ENCODE data around the gene PSAP.

The PSAP gene

DNA sequence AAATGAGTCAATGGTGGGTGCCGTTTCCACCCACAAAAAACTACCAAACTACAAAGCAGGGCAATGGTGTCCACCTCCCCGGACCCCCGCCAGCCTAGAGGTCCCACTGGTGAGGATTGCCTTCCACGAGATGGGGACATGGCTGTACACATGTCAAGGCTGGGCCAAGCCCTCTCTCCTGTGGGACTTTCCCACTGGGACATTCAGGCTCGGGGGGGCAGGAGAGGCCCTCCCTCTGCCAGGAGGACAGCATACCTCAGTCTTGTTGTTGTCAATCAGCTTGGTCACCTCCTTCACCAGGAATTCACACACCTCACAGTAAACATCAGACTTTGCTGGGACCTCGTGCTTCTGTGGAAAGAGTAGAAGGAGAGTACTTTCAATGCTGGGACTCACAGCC is 31.1 kb downstream of the PSAP start:
- no peak for DNase-seq (ENCODE audit: extremely low read depth, low read depth)
- TF ChIP-seq, protein P1, sequence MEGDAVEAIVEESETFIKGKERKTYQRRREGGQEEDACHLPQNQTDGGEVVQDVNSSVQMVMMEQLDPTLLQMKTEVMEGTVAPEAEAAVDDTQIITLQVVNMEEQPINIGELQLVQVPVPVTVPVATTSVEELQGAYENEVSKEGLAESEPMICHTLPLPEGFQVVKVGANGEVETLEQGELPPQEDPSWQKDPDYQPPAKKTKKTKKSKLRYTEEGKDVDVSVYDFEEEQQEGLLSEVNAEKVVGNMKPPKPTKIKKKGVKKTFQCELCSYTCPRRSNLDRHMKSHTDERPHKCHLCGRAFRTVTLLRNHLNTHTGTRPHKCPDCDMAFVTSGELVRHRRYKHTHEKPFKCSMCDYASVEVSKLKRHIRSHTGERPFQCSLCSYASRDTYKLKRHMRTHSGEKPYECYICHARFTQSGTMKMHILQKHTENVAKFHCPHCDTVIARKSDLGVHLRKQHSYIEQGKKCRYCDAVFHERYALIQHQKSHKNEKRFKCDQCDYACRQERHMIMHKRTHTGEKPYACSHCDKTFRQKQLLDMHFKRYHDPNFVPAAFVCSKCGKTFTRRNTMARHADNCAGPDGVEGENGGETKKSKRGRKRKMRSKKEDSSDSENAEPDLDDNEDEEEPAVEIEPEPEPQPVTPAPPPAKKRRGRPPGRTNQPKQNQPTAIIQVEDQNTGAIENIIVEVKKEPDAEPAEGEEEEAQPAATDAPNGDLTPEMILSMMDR (IDR thresholded peaks at IDR 0.05; ENCODE audit: low read depth, low read length), result no peak

DNA sequence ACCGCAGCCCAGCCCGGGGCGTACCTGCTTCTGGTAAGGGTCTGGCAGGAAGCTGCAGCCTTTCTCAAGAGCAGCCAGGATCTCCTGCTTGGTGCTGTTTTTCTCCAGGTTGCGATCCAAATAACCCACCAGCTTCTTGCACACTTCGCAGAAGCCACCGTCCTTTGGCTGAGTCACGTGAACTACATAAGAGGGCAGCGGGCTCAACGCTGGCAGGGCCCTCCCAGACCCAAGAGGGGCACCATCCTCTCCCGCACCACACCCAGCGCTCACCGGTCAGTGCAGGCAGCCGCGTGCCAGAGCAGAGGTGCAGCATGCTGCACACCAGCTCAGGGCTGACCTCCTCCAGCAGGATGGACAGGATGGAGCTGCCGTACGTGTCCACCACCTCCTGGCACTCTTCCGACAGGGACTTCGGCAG is 31.6 kb downstream of the PSAP start:
- TF ChIP-seq, protein P1 (IDR thresholded peaks at IDR 0.05; ENCODE audit: low read depth, low read length), result no peak
- no peak for DNase-seq (ENCODE audit: extremely low read depth, low read depth)

DNA sequence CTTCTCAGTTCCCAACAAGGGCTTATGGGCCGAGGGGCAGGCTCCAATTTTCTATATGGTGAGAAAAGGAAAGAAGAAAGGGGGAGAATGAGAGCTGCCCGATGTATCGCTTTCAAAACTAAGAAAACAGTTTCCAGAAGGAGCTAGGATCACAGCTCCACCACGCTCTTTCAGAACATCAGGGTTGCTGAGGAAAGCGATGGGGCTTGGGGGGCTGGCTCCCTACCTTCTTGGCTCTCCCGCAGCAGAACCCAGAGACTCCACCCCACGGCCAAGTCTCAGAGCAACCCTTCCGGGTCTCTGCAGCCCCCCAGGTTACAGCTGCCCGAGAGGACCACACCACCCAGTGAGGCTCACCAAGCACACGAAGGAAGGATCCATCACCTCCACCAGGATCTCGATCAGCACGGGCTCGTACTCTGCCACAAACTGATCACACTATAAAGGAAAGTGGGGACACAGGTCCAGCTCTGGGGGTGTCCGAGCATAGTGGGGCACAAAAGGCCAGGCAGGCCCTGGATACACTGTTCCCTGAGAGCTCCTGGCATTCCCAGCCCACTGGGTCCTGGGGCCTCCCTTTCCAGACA is 32.3 kb downstream of the PSAP start:
- DNase-seq (ENCODE audit: extremely low read depth, low read depth), result no peak
- TF ChIP-seq, protein P1 (IDR thresholded peaks at IDR 0.05; ENCODE audit: low read depth, low read length), result no peak

DNA sequence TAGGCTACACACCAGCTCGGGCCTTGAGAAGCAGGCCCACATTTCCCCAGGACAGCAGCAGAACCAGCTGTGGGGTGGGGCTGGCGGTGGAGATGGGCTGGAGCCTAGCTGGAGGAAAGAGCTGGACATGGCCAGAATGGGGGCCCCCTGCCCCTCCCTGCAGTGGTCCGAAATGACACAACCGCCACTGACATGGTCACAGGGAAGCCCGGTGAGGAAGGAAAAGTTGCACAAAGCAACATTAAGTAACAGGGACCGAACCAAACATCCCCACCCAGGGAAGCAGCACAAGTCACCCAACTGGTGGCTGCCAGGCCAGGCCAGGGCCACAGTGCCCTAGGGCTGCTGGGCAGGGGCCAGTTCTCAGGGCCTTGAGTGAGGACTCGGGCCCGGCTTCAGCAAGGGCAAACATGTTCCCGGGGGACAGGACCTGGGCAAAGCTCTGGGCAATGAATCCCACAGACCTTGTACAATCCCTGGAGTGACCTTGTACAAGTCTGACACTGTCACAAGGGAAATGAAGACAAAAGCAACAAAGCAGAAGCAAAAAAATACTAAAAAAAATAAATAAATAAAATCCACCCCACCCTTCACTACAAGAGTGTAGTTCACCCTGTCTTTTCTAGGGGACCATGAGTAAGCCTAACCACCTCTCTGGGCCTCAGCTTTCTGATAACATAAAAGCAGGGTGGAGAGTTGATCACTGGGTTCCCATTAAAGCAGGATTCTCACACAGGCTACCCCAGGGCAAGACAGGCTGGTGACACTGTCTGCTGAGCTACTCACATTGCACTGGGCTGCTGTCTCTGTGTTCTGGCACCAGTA is 33.0 kb downstream of the PSAP start:
- no peak for DNase-seq (ENCODE audit: extremely low read depth, low read depth)
- TF ChIP-seq, protein P1 (IDR thresholded peaks at IDR 0.05; ENCODE audit: low read depth, low read length), result no peak

DNA sequence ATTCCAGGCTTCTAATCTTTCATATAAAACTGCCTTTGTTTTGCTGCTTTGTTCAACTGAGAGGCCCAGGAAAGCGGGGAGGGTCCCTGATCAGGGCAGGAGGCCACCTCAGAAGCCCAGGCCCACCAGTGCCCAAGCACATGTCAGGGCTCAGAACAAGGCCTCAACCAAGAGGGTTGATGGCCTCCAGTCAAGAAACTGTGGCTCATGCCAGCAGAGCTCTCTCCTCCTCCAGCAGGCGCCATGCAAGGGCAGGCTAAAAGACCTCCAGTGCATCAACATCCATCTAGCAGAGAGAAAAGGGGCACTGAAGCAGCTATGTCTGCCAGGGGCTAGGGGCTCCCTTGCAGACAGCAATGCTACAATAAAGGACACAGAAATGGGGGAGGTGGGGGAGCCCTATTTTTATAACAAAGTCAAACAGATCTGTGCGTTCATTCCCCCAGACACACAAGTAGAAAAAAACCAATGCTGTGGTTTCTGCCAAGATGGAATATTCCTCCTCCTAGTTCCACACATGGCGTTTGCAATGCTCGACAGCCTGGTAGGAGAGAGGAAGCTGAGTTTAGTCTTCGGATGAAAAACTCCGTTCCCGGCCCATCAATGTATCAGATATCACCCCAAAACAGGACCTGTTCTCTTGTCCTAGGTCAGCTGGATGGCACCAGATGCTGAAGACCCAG is 34.0 kb downstream of the PSAP start:
- TF ChIP-seq, protein P1 (IDR thresholded peaks at IDR 0.05; ENCODE audit: low read depth, low read length), result no peak
- DNase-seq (ENCODE audit: extremely low read depth, low read depth), result no peak

DNA sequence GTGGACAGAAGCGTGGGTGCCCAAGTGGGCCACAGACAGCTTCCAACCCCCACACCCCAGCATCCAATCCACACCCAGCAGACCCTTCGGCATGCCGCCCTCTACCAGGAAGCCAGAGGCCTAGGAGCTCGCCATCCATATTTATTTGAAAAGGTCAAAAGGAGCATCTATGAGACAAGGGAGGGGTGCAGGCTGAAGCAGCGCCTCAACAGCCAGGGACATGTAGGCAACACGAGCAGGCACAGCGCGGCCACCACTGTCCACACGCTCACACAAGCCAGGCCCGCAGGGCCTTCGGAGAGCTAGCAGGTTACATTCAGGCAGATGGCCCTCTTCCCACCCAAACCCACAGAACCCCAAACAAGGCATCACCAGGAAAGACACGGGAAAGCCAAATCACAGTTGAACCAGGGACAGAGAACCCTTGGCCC is 34.6 kb downstream of the PSAP start:
- DNase-seq (ENCODE audit: extremely low read depth, low read depth), result no peak
- TF ChIP-seq, protein P1 (IDR thresholded peaks at IDR 0.05; ENCODE audit: low read depth, low read length), result no peak
